GM23338 (cell line): ENCODE measurements around the gene GRAMD4. TPM values are rescaled to one million over a fixed set of nuclear protein-coding genes. Genes with fewer than 3 reads are reported as not detected.

ENCODE experiments used
- ATAC-seq: fragments of 200-7000 bp; cut with Tn5 transposase; 3 replicates; pipeline ENCODE4 v1.9.1; 2020
- DNase-seq: peaks from one replicate; pipeline ENCODE4 v3.0.0-alpha.2; 2015; ENCODE audit warnings: low spot score
- H2AFZ ChIP-seq: fragments of 200-600 bp; sonication (generic); 2 replicates; pipeline ENCODE4 v1.8.0; 2016; ENCODE audit warnings: antibody characterized with exemption, mild to moderate bottlenecking, moderate library complexity
- H3F3A ChIP-seq: fragments of 200-600 bp; sonication (generic); replicated peaks from 2 replicates; pipeline ENCODE4 v1.8.0; 2017; ENCODE audit warnings: antibody characterized with exemption, mixed run types, low read depth
- H3K27ac ChIP-seq: fragments of 200-600 bp; sonication (generic); 2 replicates; pipeline ENCODE4 v1.6.1; 2016; ENCODE audit warnings: low read depth
- H3K27me3 ChIP-seq: fragments of 200-600 bp; sonication (generic); 2 replicates; pipeline ENCODE4 v1.8.0; 2016; ENCODE audit warnings: mild to moderate bottlenecking, mixed run types, moderate library complexity; ENCODE audit not compliant: insufficient read depth
- H3K36me3 ChIP-seq: fragments of 200-600 bp; sonication (generic); 2 replicates; pipeline ENCODE4 v1.8.0; 2016; ENCODE audit warnings: mild to moderate bottlenecking; ENCODE audit not compliant: insufficient read depth
- H3K4me1 ChIP-seq: fragments of 200-600 bp; sonication (generic); 2 replicates; pipeline ENCODE4 v1.8.0; 2016; ENCODE audit warnings: mild to moderate bottlenecking, moderate library complexity; ENCODE audit not compliant: insufficient read depth
- H3K4me2 ChIP-seq: fragments of 200-600 bp; sonication (generic); 2 replicates; pipeline ENCODE4 v1.7.1; 2017; ENCODE audit warnings: mixed run types
- H3K4me3 ChIP-seq: fragments of 200-600 bp; sonication (generic); 2 replicates; pipeline ENCODE4 v1.6.1; 2016; ENCODE audit warnings: mixed run types
- H3K79me2 ChIP-seq: fragments of 200-600 bp; sonication (generic); replicated peaks from 2 replicates; pipeline ENCODE4 v1.8.0; 2017; ENCODE audit warnings: mild to moderate bottlenecking; ENCODE audit not compliant: insufficient read depth
- H3K9me2 ChIP-seq: fragments of 200-600 bp; sonication (generic); 2 replicates; pipeline ENCODE4 v1.8.0; 2017; ENCODE audit not compliant: insufficient read depth
- H4K20me1 ChIP-seq: fragments of 200-600 bp; sonication (generic); replicated peaks from 2 replicates; pipeline ENCODE4 v1.8.0; 2017; ENCODE audit warnings: mild to moderate bottlenecking; ENCODE audit not compliant: insufficient read depth
- H3K27ac Mint-ChIP-seq: 2 replicates; pipeline ENCODE4 v1.8.0; 2020; ENCODE audit warnings: inconsistent platforms, mild to moderate bottlenecking, moderate library complexity, mixed read lengths
- H3K27me3 Mint-ChIP-seq: 3 replicates; pipeline ENCODE4 v1.8.0; 2022; ENCODE audit warnings: low read depth, mild to moderate bottlenecking, moderate library complexity, mixed read lengths, inconsistent platforms; ENCODE audit not compliant: insufficient read depth, poor library complexity
- H3K36me3 Mint-ChIP-seq: 3 replicates; pipeline ENCODE4 v1.8.0; 2021; ENCODE audit warnings: low read depth, mild to moderate bottlenecking, inconsistent platforms, moderate library complexity, mixed read lengths
- H3K4me1 Mint-ChIP-seq: 3 replicates; pipeline ENCODE4 v1.8.0; 2020; ENCODE audit warnings: mild to moderate bottlenecking, inconsistent platforms, mixed read lengths
- H3K4me3 Mint-ChIP-seq: 3 replicates; pipeline ENCODE4 v1.8.0; 2021; ENCODE audit warnings: moderate library complexity, mild to moderate bottlenecking, inconsistent platforms, mixed read lengths
- H3K9me3 Mint-ChIP-seq: 3 replicates; pipeline ENCODE4 v1.8.0; 2020; ENCODE audit warnings: moderate library complexity, mild to moderate bottlenecking, inconsistent platforms, mixed read lengths
- CREB1 ChIP-seq: fragments of 250-450 bp; sonication (Bioruptor Pico); IDR thresholded peaks from 2 replicates; pipeline ENCODE4 v1.5.0; 2020; ENCODE audit warnings: low read depth, mild to moderate bottlenecking, moderate library complexity
- CTCF ChIP-seq, 2 experiments: fragments of 200-600 bp in 1 of 2; sonication (generic) in 1 of 2; conservative IDR thresholded peaks; 2 replicates each; pipeline versions ENCODE4 v1.5.1 to v1.6.1; 2016 to 2017; ENCODE audit warnings: antibody characterized with exemption in 2 of 2, low read depth in 2 of 2, mild to moderate bottlenecking in 2 of 2, moderate library complexity in 1 of 2
- ETS1 ChIP-seq: IDR thresholded peaks from 2 replicates; pipeline ENCODE4 v1.6.1; 2016; ENCODE audit warnings: antibody characterized with exemption
- EZH2 ChIP-seq: fragments of 200-600 bp; sonication (generic); IDR thresholded peaks from one replicate; pipeline ENCODE4 v1.8.0; 2017; ENCODE audit warnings: antibody characterized with exemption, mild to moderate bottlenecking, low read depth; ENCODE audit not compliant: unreplicated experiment
- EZH2phosphoT487 ChIP-seq: fragments of 200-600 bp; sonication (generic); IDR thresholded peaks from one replicate; pipeline ENCODE4 v1.8.1; 2018; ENCODE audit warnings: antibody characterized with exemption; ENCODE audit not compliant: unreplicated experiment
- JUNB ChIP-seq: IDR thresholded peaks from one replicate; pipeline ENCODE4 v1.6.1; 2016; ENCODE audit warnings: antibody characterized with exemption; ENCODE audit not compliant: unreplicated experiment
- NANOG ChIP-seq: IDR thresholded peaks from 2 replicates; pipeline ENCODE4 v1.6.1; 2016; ENCODE audit warnings: antibody characterized with exemption, borderline replicate concordance
- POLR2AphosphoS5 ChIP-seq: IDR thresholded peaks from 2 replicates; pipeline ENCODE4 v1.6.1; 2016; ENCODE audit warnings: antibody characterized with exemption, low read depth
- REST ChIP-seq: IDR thresholded peaks from one replicate; pipeline ENCODE4 v1.6.1; 2018; ENCODE audit warnings: antibody characterized with exemption; ENCODE audit not compliant: unreplicated experiment
- STAT1 ChIP-seq: IDR thresholded peaks from one replicate; pipeline ENCODE4 v1.6.1; 2016; ENCODE audit warnings: antibody characterized with exemption; ENCODE audit not compliant: unreplicated experiment
- ZNF114 ChIP-seq: fragments of 250-450 bp; sonication (Bioruptor Pico); IDR thresholded peaks from 2 replicates; pipeline ENCODE4 v1.5.0; 2020; ENCODE audit warnings: mild to moderate bottlenecking, moderate library complexity
- ZNF331 ChIP-seq: fragments of 250-450 bp; sonication (Bioruptor Pico); IDR thresholded peaks from 2 replicates; pipeline ENCODE4 v1.5.0; 2020; ENCODE audit warnings: low read depth, mild to moderate bottlenecking, moderate library complexity
- ZNF462 ChIP-seq: fragments of 250-450 bp; sonication (Bioruptor Pico); IDR thresholded peaks from 2 replicates; pipeline ENCODE4 v1.5.0; 2020; ENCODE audit warnings: mild to moderate bottlenecking, moderate library complexity
- polyA plus RNA-seq: library from polyadenylated mRNA; unstranded; fragments of >200 nt; fragmentation: Nextera tagmentation; extraction: Ambion mirVana; gene quantifications from 2 replicates; pipeline ENCODE4 v1.2.1, GENCODE V29; 2016
- total RNA-seq: library from RNA; depleted of rRNA; stranded (reverse); fragments of >200 nt; shearing (Covaris generic); gene quantifications from 2 replicates; pipeline ENCODE4 v1.2.3, GENCODE V29; 2014

The GRAMD4 gene
- total and polyA plus RNA-seq, 2 experiments from 2014 or later, result 2.7 to 81.8 TPM

- Mint-ChIP-seq H3K27ac (no peak overlapping the region), H3K4me1 (peaks cover 17% of the 10 kb centered on the region; the same call in 2 of the 3 replicates), H3K9me3 (no peaks in the 10 kb centered on the region), H3K36me3 (no peaks in the 10 kb centered on the region), H3K4me3 (no peak overlapping the region), H3K27me3 (peaks cover 12% of the 10 kb centered on the region)
- Histone ChIP-seq H3K79me2 (no peaks in the 10 kb centered on the region), H3K9me2 (no peaks in the 10 kb centered on the region), H3K27me3 (no peaks in the 10 kb centered on the region), H3K4me1 (no peaks in the 10 kb centered on the region), H4K20me1 (no peaks in the 10 kb centered on the region), H2AFZ (no peak overlapping the region), H3K4me2 (no peak overlapping the region), H3K36me3 (no peaks in the 10 kb centered on the region), H3K4me3 (no peak overlapping the region), H3F3A (no peaks in the 10 kb centered on the region), H3K27ac (no peak overlapping the region)
- ATAC-seq, result no peak
- no peak for DNase-seq
- no peak for TF ChIP-seq JUNB
- no peak for TF ChIP-seq NANOG
- TF ChIP-seq ETS1, result no peak
- no peak for TF ChIP-seq CREB1
- TF ChIP-seq STAT1, result no peak
- TF ChIP-seq POLR2AphosphoS5, result no peak
- no peak for TF ChIP-seq ZNF462 (CRISPR knock-in tag)
- no peak for TF ChIP-seq ZNF114 (CRISPR knock-in tag)
- TF ChIP-seq EZH2phosphoT487, result no peak
- no peak for TF ChIP-seq EZH2
- no peak for TF ChIP-seq ZNF331 (CRISPR knock-in tag)
- TF ChIP-seq REST, result no peak
- no peak for TF ChIP-seq CTCF (conservative IDR thresholded peaks at IDR 0.05; ENCODE audit: low read depth in 2 of 2)
Measured at GRCh38 chr22:46659059-46659790, 39.0 kb downstream of the GRAMD4 start.
